Activated CD8-positive, alpha-beta memory T cell treated with anti-CD3 and anti-CD28 coated beads, Interleukin-2, amount 50 U/mL, for 4 hours (primary cell): Measurements from ENCODE around the gene BRSK2.
"Not testable (repeated sequence)": the region's sequence is repeated elsewhere in the genome, so short reads cannot be mapped to it uniquely, and the experiment has no call there.

Source experiments
- DNase-seq: peaks from one replicate; pipeline ENCODE4 v3.0.0-alpha.2; 2020

The BRSK2 gene

GRCh38 chr11:1397146-1397861, 7.6 kb downstream of the BRSK2 start:
- DNase-seq, result no peak

DNA sequence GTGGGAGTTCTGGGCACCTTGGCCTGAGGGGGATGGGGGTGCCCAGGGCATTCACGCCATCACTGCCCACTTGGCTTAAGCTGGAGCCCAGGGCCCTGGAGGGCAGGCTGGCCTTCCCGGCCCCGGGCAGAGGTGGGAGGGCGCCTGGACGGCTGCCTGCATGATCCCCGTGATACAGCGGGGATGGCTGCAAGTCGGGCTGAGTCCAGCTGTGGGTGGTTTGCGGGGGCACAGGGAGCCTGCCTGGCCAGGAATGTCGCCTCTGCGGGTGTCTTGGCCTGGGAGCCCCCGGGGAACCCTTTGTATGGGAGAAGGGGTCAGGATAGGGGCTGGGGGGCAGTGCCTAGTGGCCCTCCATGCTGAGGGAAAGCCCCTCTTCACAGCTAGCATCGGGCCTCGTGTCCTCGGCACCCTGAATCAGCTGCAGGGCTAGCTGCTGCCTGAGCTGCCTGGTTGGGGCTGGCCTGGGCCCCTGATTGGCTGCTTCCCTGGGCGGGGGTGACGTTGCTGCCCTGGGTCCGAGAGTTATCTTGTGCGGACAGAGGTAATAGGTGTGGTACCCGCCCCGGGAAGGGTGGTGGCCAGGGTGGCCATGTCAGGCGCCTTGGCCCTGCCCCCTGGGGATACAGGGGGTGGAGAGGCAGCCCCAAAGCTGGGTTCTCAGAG, 8.3 kb downstream of the BRSK2 start:
- DNase-seq, result no peak

DNA sequence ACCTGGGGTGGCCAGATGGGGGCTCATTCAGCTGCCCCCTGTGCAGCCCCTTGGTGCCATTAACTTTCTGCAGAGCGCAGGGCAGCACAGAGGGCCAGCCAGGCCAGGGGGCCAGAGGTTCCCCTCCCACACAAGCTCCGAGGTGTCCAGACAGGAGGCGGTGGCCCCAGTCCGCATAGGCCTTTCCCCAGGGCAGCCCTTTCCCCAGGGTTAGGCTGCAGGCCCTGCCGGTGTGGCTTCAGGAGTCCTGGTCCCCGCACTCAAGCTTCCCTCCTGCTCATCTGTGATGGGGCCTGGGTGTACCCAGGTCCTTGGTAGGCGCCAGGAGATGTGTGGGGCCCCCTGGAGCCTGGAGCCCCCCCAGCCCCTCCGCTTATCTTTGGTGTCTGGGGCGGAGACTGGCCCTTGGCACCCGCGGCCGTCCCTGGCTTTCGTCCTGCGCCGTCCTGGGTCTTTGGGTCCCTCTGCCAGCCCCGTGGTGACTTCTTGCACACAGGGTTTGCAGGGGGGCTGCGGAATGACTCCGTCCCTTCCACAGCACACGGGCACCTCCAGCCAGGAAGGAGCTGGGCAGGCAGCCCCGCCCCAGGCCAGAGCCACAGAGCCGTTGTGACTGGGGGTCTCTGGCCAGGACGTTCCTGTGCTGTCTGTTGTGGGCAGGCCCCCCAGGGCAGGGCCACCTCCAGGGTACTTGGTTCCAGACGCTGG, 8.9 kb downstream of the BRSK2 start:
- no peak for DNase-seq

GRCh38 chr11:1399386-1400316, 9.9 kb downstream of the BRSK2 start:
- DNase-seq, result no peak

DNA sequence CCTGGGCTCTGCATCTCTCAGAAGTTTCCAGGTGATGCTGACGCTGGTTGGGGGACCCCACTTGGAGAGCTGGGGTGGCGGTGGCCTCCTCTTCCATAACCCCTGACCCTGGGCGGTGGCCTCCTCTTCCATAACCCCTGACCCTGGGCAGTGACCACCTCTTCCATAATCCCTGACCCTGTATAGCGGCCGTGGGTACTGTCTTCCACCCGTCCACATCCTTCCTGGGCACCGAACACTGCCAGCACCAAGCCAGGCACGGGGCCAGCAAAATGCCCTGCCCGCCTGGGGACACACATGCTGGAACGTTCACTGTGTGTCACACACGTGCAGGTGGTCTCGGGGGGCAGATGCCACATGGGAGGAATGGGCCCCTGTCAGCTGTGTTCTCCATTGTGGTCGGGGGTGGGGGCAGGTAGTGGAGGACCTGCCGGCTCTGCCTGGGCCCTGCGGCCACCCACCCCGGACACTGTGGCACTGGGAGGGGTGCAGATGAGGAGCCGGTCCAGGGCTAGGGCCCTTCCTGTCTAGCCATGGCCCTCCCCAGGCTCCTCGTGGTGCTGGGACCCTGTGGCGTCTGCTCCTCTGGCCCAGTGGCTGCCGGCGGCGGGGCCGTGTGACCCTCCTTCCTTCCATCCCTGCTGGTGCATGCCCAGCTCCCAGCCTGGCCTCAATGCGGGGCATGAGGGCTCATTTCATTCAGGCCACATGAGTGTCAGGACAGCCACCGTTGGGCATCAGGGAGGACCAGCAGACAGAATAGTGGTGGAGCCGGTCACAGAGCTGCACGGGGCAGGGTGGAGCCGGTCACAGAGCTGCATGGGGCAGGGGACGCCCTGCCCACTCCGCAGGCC, 10.8 kb downstream of the BRSK2 start:
- DNase-seq, result no peak

DNA sequence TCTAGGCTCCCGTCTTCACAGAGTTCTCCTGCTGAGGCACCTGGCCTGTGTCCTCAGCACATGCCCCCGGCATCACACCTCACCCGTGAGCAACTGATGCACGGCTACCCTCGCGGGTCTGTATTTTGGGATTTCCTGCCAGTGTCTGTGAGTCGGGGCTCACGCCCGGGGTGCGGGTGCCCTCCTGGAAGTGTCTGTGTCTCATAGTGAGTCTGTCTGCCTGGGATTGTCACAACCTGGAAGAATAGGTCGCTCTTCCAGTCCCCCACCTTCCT, 11.4 kb downstream of the BRSK2 start:
- DNase-seq, result no peak

DNA sequence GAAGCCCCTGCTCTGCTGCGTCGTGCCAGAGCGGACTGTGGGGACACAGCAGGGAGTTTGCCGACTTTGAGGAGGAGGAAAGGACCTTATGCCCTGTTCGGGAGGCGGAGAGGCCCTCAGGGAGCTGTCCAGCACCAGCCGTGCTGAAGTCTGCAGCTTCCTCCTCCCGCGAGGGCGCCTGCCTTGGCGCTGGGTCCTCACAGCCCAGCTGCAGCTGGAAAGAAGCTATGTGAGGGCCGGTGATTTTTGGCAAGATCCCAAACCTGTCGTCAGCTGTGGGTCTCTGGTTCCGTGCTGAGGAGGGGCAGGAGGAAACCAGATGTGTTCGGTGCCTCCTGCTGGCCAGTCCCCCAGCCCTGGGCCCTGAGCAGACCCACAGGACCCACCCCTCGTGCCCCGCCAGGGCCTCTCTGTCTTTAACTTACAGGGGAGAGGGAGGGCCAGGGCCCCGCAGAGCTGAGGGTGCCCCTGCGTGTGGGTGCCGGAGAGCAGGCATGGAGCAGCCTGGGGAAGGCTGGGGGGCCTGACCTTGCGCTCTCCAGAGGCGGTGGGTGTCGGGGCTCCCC, 12.0 kb downstream of the BRSK2 start:
- peak; percentile 48 for DNase-seq

- DNase-seq, result no peak
Observed at GRCh38 chr11:1402355-1403077, 12.8 kb downstream of the BRSK2 start.

- DNase-seq, result no peak
Observed at GRCh38 chr11:1403078-1403620, 13.4 kb downstream of the BRSK2 start.

DNA sequence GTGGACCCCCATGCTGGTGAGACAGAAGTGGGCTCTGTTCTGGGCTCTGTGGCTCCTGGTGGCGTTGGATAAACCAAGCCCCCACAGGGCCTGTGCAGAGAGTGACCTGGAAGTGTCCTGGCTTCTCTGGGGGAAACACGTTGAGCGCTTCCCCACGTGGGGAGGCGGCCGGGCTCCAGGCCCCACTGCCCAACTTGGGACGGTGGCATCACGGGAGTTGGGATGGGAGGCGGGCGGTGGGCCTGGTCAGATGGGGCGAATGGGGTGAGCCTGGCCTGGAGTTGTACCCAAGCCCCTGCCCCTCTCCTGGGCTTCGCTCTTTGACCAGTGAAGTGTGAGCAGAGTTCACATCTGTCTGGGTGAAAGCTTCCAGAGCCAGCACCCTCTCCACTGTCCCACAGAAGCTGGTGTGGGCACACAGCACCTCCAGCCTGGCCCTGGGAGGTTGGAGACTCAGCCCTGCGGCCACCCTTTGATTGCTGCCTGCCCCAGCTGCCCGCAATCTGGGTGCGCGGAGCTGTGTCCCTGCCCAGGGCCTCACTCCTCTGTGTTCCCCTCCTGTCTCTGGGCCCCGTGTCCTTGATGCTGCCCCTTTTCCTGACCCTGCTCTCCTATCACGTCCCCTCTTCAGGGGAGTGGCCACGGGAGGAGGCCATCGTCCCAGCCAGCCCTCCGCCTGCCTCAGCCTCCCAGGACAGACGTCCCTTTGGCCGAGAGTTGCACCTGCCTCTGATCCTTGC, 14.2 kb downstream of the BRSK2 start:
- no peak for DNase-seq

DNA sequence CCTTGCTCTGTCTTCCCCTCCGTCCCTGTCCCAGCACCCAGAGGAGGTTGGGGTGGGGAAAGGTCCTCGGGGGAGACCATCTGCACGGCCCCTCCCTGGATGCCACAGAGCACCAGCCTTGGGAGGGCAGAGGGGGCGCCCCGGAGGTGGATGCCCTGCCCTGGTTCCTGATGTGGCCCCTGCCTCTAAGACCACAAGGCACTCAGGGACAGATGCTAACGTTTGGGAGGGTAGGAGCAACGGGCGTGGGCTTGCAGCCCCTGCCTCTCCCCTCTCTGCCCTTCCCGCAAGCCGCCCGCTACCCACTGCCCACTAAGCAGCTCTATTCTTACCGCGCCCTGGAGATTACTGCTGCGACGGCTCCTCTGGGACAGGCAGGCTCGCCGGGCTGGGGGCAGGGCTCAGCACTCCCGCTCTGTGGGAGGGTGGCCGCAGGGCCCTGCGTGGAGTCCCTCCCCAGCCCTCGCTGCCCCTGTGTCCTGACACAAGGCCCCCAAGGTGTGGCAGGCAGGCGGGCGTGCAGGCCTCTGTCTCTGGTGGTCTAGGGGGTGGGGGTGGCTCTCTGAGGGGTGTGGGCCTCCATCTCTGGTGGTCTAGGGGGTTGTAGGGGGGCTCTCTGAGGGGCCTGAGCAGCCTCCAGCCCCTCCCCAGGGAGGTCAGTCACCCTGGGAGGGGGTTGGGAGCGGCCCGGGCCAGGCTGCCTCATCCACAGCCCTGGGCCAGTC, 14.9 kb downstream of the BRSK2 start:
- no peak for DNase-seq

- no peak for DNase-seq
Observed at GRCh38 chr11:1405186-1406020, 15.7 kb downstream of the BRSK2 start.

- DNase-seq, result no peak
Observed at GRCh38 chr11:1406571-1407485, 17.1 kb downstream of the BRSK2 start.

- no peak for DNase-seq
Observed at GRCh38 chr11:1407668-1408067, 17.9 kb downstream of the BRSK2 start.

DNA sequence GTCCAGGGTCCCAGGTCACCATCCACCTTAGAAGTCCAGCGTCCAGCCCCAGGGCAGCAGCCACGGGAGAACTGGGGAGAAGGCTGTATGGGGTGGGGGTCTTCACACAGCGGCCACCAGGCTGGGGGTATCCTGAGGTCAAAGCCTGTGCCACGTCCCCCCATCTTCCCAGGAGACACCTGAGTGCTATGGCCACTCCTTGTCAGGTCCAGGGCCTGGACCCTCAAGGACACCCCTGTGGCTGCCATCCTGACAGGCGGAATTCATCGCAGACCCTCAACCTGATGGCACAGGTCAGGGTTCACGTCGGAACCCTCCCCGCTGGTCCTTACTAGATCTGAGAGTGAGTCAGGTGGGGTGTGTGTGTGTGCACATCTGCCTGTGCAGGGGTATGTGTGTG, 18.6 kb downstream of the BRSK2 start:
- no peak for DNase-seq

GRCh38 chr11:1409108-1409851, 19.5 kb downstream of the BRSK2 start:
- DNase-seq, result no peak

DNA sequence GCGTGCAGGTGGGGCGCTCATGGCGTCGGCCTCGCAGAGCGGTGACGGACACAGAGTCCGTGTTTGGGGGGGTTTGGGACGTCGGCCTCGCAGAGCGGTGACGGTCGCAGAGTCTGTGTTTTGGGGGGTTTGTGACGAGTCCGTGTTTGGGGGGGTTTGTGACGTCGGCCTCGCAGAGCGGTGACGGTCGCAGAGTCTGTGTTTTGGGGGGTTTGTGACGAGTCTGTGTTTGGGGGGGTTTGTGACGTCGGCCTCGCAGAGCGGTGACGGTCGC, 20.1 kb downstream of the BRSK2 start:
- DNase-seq, result not testable (repeated sequence)
